ENCODE measurements around the gene LRIG1. TPM values are rescaled to one million over a fixed set of nuclear protein-coding genes. Genes with fewer than 3 reads are reported as not detected.

Gene LRIG1
- total RNA-seq, 1 donor from 2014 or later: 169 TPM

DNA sequence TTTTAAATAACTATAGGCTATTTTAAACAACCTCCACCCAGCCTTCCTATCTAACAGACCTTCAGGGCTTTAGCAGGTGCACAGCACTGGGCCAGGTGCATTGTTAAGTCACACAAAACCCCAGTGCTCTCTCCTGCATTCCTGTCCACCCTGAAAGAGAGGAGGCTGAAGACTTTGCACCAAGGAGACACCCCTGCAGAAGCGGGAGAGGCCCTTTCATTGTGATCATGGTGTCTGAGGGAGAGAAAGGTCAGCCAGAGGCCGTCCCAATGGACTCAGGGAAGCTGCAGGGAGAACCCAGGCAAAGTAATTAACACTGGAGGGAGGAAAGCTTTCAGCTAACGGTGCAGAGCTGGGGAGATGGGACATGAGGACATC lies 5.2 kb downstream of the LRIG1 start:
- Histone ChIP-seq H3K4me3 (peak overlapping the region; percentile 99), H3K4me1 (peaks cover 70% of the 10 kb centered on the region), H3K9me3 (ENCODE audit: low read depth) (no peaks in the 10 kb centered on the region), H4K20me1 (ENCODE audit: low read depth) (peaks cover 99% of the 10 kb centered on the region), H3F3A (ENCODE audit: low read depth) (peaks cover 88% of the 10 kb centered on the region), H3K27ac (peak overlapping the region; percentile 96), H3K79me2 (ENCODE audit: low read depth) (peaks cover 100% of the 10 kb centered on the region), H3K9ac (no peak overlapping the region), H3K27me3 (no peaks in the 10 kb centered on the region), H3K36me3 (no peaks in the 10 kb centered on the region), H3K4me2 (peak overlapping the region; percentile 97), H2AFZ (replicated peaks) (no peak overlapping the region)
- H3K4me3 Mint-ChIP-seq: peak overlapping the region; percentile 72
- H3K27ac Mint-ChIP-seq: peak overlapping the region; percentile 98
- no peaks in the 10 kb centered on the region for H3K36me3 Mint-ChIP-seq
- TF ChIP-seq, protein P1, sequence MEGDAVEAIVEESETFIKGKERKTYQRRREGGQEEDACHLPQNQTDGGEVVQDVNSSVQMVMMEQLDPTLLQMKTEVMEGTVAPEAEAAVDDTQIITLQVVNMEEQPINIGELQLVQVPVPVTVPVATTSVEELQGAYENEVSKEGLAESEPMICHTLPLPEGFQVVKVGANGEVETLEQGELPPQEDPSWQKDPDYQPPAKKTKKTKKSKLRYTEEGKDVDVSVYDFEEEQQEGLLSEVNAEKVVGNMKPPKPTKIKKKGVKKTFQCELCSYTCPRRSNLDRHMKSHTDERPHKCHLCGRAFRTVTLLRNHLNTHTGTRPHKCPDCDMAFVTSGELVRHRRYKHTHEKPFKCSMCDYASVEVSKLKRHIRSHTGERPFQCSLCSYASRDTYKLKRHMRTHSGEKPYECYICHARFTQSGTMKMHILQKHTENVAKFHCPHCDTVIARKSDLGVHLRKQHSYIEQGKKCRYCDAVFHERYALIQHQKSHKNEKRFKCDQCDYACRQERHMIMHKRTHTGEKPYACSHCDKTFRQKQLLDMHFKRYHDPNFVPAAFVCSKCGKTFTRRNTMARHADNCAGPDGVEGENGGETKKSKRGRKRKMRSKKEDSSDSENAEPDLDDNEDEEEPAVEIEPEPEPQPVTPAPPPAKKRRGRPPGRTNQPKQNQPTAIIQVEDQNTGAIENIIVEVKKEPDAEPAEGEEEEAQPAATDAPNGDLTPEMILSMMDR (IDR thresholded peaks at IDR 0.05): no peak
- TF ChIP-seq EZH2 (IDR thresholded peaks at IDR 0.05) (no peak), EZH2phosphoT487 (IDR thresholded peaks at IDR 0.05) (no peak)
- no peaks in the 10 kb centered on the region for H3K9me3 Mint-ChIP-seq
- peaks cover 5% of the 10 kb centered on the region for H3K27me3 Mint-ChIP-seq (ENCODE audit: insufficient read depth, low read depth)
- DNase-seq (ENCODE audit: low spot score): peak; percentile 91
- H3K4me1 Mint-ChIP-seq: peaks cover 83% of the 10 kb centered on the region

DNA sequence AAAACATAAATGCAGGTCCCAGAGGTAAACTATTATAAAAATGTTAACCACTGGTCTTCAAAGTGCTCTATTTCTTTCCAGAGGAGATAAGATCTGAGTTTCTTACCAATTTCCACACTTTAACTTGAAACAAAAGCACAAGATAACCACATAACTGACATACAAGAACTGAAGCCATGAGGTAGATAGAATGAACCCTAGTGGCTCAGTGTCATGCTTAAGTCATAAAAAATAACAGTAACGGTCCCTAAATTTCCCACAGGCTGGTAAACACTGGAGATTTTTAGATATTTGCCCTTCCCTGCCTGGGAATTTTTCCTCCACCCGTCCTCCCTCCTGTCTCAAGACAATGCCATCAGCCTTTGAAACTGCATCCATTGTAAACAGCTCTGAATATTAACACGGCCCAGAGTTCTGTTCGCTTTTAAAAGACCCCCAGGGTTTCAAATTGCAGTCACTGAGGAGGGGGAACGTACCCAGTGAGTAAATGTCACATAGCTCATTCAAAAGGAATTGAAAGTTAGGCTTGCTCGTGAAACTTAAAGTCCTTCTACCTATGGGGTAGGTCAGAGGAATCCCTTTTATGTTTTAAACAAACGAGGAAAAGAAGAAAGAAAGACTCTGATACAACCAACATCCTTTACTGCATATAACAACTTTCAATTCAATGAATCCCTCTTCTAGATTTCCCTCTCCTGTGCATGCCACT lies 5.7 kb downstream of the LRIG1 start:
- Histone ChIP-seq H3K4me2 (peak overlapping the region; percentile 97), H3K4me3 (peak overlapping the region; percentile 99), H3K9me3 (ENCODE audit: low read depth) (no peaks in the 10 kb centered on the region), H4K20me1 (ENCODE audit: low read depth) (peaks cover 99% of the 10 kb centered on the region), H3K4me1 (peaks cover 76% of the 10 kb centered on the region), H2AFZ (replicated peaks) (no peak overlapping the region), H3K27me3 (no peaks in the 10 kb centered on the region), H3K27ac (peak overlapping the region; percentile 96), H3K9ac (no peak overlapping the region), H3F3A (ENCODE audit: low read depth) (peaks cover 93% of the 10 kb centered on the region), H3K36me3 (no peaks in the 10 kb centered on the region), H3K79me2 (ENCODE audit: low read depth) (peaks cover 100% of the 10 kb centered on the region)
- TF ChIP-seq EZH2 (IDR thresholded peaks at IDR 0.05): no peak
- TF ChIP-seq, protein P1 (IDR thresholded peaks at IDR 0.05): no peak
- TF ChIP-seq EZH2phosphoT487 (IDR thresholded peaks at IDR 0.05): no peak
- Mint-ChIP-seq H3K4me1 (peaks cover 88% of the 10 kb centered on the region), H3K9me3 (no peaks in the 10 kb centered on the region), H3K27ac (peak overlapping the region; percentile 98), H3K4me3 (peak overlapping the region; percentile 72), H3K27me3 (ENCODE audit: insufficient read depth, low read depth) (peaks cover 5% of the 10 kb centered on the region), H3K36me3 (no peaks in the 10 kb centered on the region)
- DNase-seq (ENCODE audit: low spot score): peak; percentile 67

DNA sequence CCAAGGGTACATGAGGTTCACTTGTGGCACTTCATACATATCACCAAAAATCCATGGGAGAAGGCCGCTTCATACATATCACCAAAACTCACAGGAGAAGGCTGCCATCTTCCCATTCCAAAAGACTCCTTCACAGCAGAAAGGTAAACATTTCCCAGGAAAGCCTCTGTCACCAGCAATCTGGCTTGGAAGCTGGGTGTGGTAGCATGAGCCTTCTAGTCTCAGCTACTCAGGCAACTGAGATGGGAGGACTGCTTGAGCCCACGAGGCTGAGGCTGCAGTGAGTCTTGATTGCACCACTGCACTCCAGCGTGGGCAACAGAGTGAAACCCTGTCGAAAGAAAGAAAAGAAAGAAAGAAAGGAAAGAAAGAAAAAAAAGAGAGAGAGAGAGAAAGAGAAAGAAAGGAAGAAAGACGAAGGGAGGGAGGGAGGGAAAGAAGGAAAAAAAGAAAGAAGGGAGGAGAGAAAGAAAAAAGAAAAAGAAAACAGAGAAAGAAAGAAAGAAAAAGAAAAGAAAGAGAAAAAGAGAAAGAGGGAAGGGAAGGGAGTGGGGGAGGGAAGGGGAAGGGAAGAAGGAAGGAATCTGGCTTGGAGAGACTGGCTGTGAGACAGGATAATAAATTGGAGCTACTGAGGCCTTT lies 7.2 kb downstream of the LRIG1 start:
- peak overlapping the region; percentile 91 for H3K27ac Mint-ChIP-seq
- peaks cover 99% of the 10 kb centered on the region for H4K20me1 ChIP-seq (ENCODE audit: low read depth)
- H3K36me3 Mint-ChIP-seq: no peaks in the 10 kb centered on the region
- no peak overlapping the region for H3K9ac ChIP-seq
- DNase-seq (ENCODE audit: low spot score): no peak
- H3K4me3 ChIP-seq: peak overlapping the region; percentile 99
- no peaks in the 10 kb centered on the region for H3K9me3 Mint-ChIP-seq
- no peaks in the 10 kb centered on the region for H3K27me3 ChIP-seq
- H3K9me3 ChIP-seq (ENCODE audit: low read depth): no peaks in the 10 kb centered on the region
- peaks cover 100% of the 10 kb centered on the region for H3K79me2 ChIP-seq (ENCODE audit: low read depth)
- H3F3A ChIP-seq (ENCODE audit: low read depth): peaks cover 88% of the 10 kb centered on the region
- no peaks in the 10 kb centered on the region for H3K36me3 ChIP-seq
- H3K4me2 ChIP-seq: peak overlapping the region; percentile 97
- no peaks in the 10 kb centered on the region for H3K27me3 Mint-ChIP-seq (ENCODE audit: insufficient read depth, low read depth)
- peaks cover 91% of the 10 kb centered on the region for H3K4me1 ChIP-seq
- peak overlapping the region; percentile 73 for H3K4me3 Mint-ChIP-seq
- H2AFZ ChIP-seq (replicated peaks): no peak overlapping the region
- H3K4me1 Mint-ChIP-seq: peaks cover 96% of the 10 kb centered on the region
- peak overlapping the region; percentile 96 for H3K27ac ChIP-seq
- TF ChIP-seq, protein P1 (IDR thresholded peaks at IDR 0.05): no peak
- no peak for TF ChIP-seq EZH2phosphoT487 (IDR thresholded peaks at IDR 0.05)
- TF ChIP-seq EZH2 (IDR thresholded peaks at IDR 0.05): no peak

All from neural progenitor cell (in vitro differentiated cells).